Thyroid gland (tissue), 4 donors: ENCODE measurements around the gene SVEP1. TPM values are rescaled to one million over a fixed set of nuclear protein-coding genes. Genes with fewer than 3 reads are reported as not detected.
A peak's percentile ranks its signal among the peaks of the same experiment; 100 is the strongest.

Experiments used
- DNase-seq, 2 donors: peaks; one replicate each; pipeline ENCODE4 v3.0.0-alpha.2; 2019
- H3K27ac ChIP-seq, 3 donors: fragments of 200-600 bp; sonication (generic); 1 replicate in 2 of 3; 2 replicates in 1 of 3; pipeline ENCODE4 v1.5.1; 2016 to 2019; ENCODE audit warnings: mild to moderate bottlenecking in 1 of 3, moderate library complexity in 1 of 3
- H3K27me3 ChIP-seq: fragments of 200-600 bp; sonication (generic); one replicate; pipeline ENCODE4 v1.5.1; 2019
- H3K36me3 ChIP-seq, 2 donors: fragments of 200-600 bp; sonication (generic); one replicate each; pipeline ENCODE4 v1.5.1; 2016 to 2019
- H3K4me1 ChIP-seq, 2 donors: fragments of 200-600 bp; sonication (generic); one replicate each; pipeline ENCODE4 v1.5.1; 2017 to 2019
- H3K4me3 ChIP-seq, 3 donors: fragments of 200-600 bp; sonication (generic); replicated peaks in 1 of 3; 1 replicate in 2 of 3; 2 replicates in 1 of 3; pipeline ENCODE4 v1.5.1; 2016; ENCODE audit warnings: mild to moderate bottlenecking in 1 of 3
- H3K9me3 ChIP-seq: fragments of 200-600 bp; sonication (generic); one replicate; pipeline ENCODE4 v1.5.1; 2017
- CTCF ChIP-seq, 6 experiments: fragments of 200-600 bp in 3 of 6; fragments of 450-650 bp in 3 of 6; sonication (generic) in 3 of 6; IDR thresholded peaks; one replicate each; pipeline ENCODE4 v1.5.1; 2016 to 2019; ENCODE audit warnings: antibody characterized with exemption in 6 of 6, mild to moderate bottlenecking in 2 of 6, inconsistent platforms in 1 of 6, moderate library complexity in 1 of 6
- POLR2A ChIP-seq, 2 donors: fragments of 450-650 bp; IDR thresholded peaks; one replicate each; pipeline ENCODE4 v1.6.1; 2017; ENCODE audit warnings: antibody characterized with exemption in 2 of 2, mild to moderate bottlenecking in 2 of 2, moderate library complexity in 1 of 2
- whole genome bisulfite sequencing, 2 donors: methylation state at CpG; one replicate each; pipeline ENCODE4 v1.1.5; 2017; 5-methylcytosine and 5-hydroxymethylcytosine counted together
- intact Hi-C: fragments of 100-400 bp; cut with DNase I; formaldehyde crosslinking; loops from one replicate; pipeline ENCODE4 v1.15.1; 2023
- total RNA-seq, 4 donors: library from RNA; depleted of rRNA; stranded (reverse); fragments of >200 nt; gene quantifications; one replicate each; pipeline ENCODE4 v1.2.3, GENCODE V29; 2016

Gene SVEP1
- total RNA-seq, 4 donors from 2014 or later = 14.1 to 55.5 (median 31.9) TPM

GRCh38 chr9:110427497-110428104 is 151.9 kb downstream of the SVEP1 start:
- 17 to 19% methylated on average over 7 of the region's 7 CpGs for WGBS, 2 donors
- H3K4me3 ChIP-seq = no peak overlapping the region
- no peaks in the 10 kb centered on the region for H3K4me1 ChIP-seq
- no peaks in the 10 kb centered on the region for H3K36me3 ChIP-seq
- intact Hi-C loops = no loop called here
- DNase-seq = peak; percentile 40 to 52
- no peaks in the 10 kb centered on the region for H3K27me3 ChIP-seq
- H3K9me3 ChIP-seq = no peaks in the 10 kb centered on the region
- H3K27ac ChIP-seq = no peak overlapping the region
- TF ChIP-seq CTCF (IDR thresholded peaks at IDR 0.05) = peak in 4 of 6 experiments; percentile 16 to 56 (median 36)
- TF ChIP-seq POLR2A (IDR thresholded peaks at IDR 0.05) = no peak

- WGBS, 2 donors = 81 to 87% methylated on average over 2 of the region's 2 CpGs
- Histone ChIP-seq H3K4me3 (no peak overlapping the region), H3K9me3 (no peaks in the 10 kb centered on the region), H3K4me1 (no peaks in the 10 kb centered on the region), H3K27ac (no peak overlapping the region), H3K27me3 (no peaks in the 10 kb centered on the region), H3K36me3 (no peaks in the 10 kb centered on the region)
- TF ChIP-seq POLR2A (IDR thresholded peaks at IDR 0.05) (no peak), CTCF (IDR thresholded peaks at IDR 0.05) (peak in 1 of 6 experiments; percentile 7)
- intact Hi-C loops = no loop called here
- no peak for DNase-seq
These were observed 153.4 kb downstream of the SVEP1 start for GRCh38 chr9:110426052-110426709.

GRCh38 chr9:110414471-110414870 is 165.1 kb downstream of the SVEP1 start:
- intact Hi-C loops = no loop called here
- no peak for DNase-seq
- H3K9me3 ChIP-seq = no peaks in the 10 kb centered on the region
- H3K36me3 ChIP-seq = no peaks in the 10 kb centered on the region
- TF ChIP-seq POLR2A (IDR thresholded peaks at IDR 0.05) (no peak), CTCF (IDR thresholded peaks at IDR 0.05) (no peak)
- H3K4me3 ChIP-seq = no peak overlapping the region
- WGBS, 2 donors = 83 to 87% methylated on average over 2 of the region's 2 CpGs
- no peaks in the 10 kb centered on the region for H3K4me1 ChIP-seq
- H3K27me3 ChIP-seq = no peaks in the 10 kb centered on the region
- H3K27ac ChIP-seq = no peak overlapping the region

GRCh38 chr9:110410961-110411360 is 168.6 kb downstream of the SVEP1 start:
- no peak for TF ChIP-seq POLR2A (IDR thresholded peaks at IDR 0.05)
- no peak overlapping the region for H3K27ac ChIP-seq
- 89 to 90% methylated on average over 5 of the region's 5 CpGs for WGBS, 2 donors
- no peaks in the 10 kb centered on the region for H3K4me1 ChIP-seq
- no peak for DNase-seq
- no peaks in the 10 kb centered on the region for H3K9me3 ChIP-seq
- H3K4me3 ChIP-seq = no peak overlapping the region
- H3K36me3 ChIP-seq = no peaks in the 10 kb centered on the region
- intact Hi-C loops = no loop called here
- H3K27me3 ChIP-seq = no peaks in the 10 kb centered on the region

- no peak for TF ChIP-seq CTCF (IDR thresholded peaks at IDR 0.05)
- TF ChIP-seq POLR2A (IDR thresholded peaks at IDR 0.05) = no peak
- no peaks in the 10 kb centered on the region for H3K4me1 ChIP-seq
- no peaks in the 10 kb centered on the region for H3K36me3 ChIP-seq
- H3K27me3 ChIP-seq = no peaks in the 10 kb centered on the region
- H3K4me3 ChIP-seq = no peak overlapping the region
- no peaks in the 10 kb centered on the region for H3K9me3 ChIP-seq
- intact Hi-C loops = no loop called here
- H3K27ac ChIP-seq = no peak overlapping the region
- DNase-seq = no peak
- 92 to 93% methylated on average over 7 of the region's 7 CpGs for WGBS, 2 donors
These were observed 170.9 kb downstream of the SVEP1 start for GRCh38 chr9:110408598-110408997.
